ENCODE measurements around the gene SNAPC3.

The SNAPC3 gene

DNA sequence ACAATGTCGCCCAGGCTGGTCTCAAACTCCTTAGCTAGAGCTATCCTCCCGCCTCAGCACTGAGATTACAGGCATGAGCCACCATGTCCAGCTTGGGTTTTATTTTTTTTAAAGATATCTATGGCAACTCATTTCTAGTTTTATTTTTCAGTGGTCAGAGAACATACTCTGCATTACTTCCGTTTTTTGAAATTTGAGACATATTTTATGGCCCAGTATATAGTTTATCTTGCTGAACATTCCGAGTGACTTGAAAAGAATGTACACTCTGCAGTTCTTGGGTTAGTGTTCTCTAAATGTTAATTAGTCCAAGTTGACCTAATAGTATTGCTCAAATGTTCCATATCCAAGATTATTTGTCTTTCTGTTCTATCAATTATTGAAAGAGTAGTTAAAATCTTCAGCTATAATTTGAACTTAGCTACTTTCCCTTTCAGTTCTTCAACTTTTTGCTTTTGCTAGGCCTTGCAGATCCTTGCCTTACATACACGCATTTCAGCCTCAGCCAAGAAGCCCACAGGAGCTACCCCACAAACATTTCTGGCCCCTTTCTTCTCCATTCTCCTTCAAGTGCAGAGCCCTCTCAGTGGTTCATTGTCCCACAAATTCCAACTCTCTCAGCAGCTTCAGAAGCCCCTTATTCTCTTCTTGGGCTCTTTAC, 22.3 kb upstream of the SNAPC3 start:
- DNase-seq (ENCODE audit: low read depth): no peak
- no peak overlapping the region for H3K4me3 ChIP-seq (ENCODE audit: low read length)
- TF ChIP-seq, protein P1, sequence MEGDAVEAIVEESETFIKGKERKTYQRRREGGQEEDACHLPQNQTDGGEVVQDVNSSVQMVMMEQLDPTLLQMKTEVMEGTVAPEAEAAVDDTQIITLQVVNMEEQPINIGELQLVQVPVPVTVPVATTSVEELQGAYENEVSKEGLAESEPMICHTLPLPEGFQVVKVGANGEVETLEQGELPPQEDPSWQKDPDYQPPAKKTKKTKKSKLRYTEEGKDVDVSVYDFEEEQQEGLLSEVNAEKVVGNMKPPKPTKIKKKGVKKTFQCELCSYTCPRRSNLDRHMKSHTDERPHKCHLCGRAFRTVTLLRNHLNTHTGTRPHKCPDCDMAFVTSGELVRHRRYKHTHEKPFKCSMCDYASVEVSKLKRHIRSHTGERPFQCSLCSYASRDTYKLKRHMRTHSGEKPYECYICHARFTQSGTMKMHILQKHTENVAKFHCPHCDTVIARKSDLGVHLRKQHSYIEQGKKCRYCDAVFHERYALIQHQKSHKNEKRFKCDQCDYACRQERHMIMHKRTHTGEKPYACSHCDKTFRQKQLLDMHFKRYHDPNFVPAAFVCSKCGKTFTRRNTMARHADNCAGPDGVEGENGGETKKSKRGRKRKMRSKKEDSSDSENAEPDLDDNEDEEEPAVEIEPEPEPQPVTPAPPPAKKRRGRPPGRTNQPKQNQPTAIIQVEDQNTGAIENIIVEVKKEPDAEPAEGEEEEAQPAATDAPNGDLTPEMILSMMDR (IDR thresholded peaks at IDR 0.05; ENCODE audit: insufficient read depth, low read depth, low read length, missing control alignments): no peak

DNA sequence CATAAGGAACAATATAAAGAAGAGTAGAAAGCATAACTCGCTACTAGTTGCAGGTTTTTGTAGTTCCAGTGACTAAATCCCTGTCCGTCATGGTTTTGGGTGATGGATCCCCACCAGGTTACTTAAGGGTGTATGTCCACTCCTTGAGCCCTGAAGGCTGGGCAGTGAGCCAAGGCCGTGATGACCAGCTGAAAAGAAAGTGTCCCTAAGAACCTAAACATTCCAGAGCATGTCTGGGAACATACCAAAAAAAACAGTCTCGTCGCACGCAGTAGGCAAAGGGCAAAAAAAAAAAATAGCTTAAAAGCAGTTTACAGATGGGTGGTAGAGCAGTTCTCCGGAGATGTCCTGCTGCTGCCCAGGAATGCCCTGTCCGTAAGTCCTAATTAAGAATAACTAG, 21.4 kb upstream of the SNAPC3 start:
- no peak for DNase-seq (ENCODE audit: low read depth)
- TF ChIP-seq, protein P1 (IDR thresholded peaks at IDR 0.05; ENCODE audit: insufficient read depth, low read depth, low read length, missing control alignments): no peak
- no peak overlapping the region for H3K4me3 ChIP-seq (ENCODE audit: low read length)

DNA sequence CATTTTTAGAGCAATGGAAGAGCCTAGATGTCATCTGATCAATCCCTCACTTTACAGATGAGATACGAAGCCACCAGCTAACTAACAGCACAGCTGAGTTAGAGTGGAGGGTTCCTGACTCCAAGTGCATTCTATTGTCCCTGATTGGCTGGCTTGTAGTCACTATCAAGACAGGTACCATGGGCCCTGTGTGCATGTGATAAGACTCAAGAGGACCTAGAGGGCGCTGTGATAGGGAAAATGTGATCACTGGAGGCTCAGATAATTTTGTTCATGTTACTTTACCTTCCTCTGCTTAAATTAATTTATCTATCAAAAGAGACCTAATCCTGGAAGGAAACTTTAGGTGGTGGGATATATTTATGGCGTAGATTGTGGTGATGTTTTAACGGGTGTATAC, 19.5 kb upstream of the SNAPC3 start:
- DNase-seq (ENCODE audit: low read depth): peak; percentile 39
- no peak overlapping the region for H3K4me3 ChIP-seq (ENCODE audit: low read length)
- TF ChIP-seq, protein P1 (IDR thresholded peaks at IDR 0.05; ENCODE audit: insufficient read depth, low read depth, low read length, missing control alignments): peak; percentile 34

DNA sequence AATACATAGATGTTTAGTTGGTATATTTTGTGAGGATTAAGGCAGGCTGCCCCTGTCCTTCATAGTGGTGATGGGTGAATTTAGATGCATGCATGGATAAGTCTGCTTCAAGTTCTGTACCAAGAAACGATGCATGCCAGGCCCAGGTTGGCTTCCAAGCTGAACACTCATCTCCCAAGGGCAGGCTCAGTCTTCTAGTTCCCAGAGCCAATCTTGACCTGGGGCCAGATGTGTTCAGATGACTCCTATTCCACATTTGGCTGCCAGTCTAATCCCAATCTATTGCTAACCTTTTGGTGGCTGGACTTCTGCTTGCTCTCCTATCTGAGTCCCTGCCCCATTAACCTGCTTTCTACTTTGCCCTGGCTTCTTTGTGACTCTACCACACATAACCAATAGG, 18.5 kb upstream of the SNAPC3 start:
- TF ChIP-seq, protein P1 (IDR thresholded peaks at IDR 0.05; ENCODE audit: insufficient read depth, low read depth, low read length, missing control alignments): no peak
- DNase-seq (ENCODE audit: low read depth): no peak
- no peak overlapping the region for H3K4me3 ChIP-seq (ENCODE audit: low read length)

DNA sequence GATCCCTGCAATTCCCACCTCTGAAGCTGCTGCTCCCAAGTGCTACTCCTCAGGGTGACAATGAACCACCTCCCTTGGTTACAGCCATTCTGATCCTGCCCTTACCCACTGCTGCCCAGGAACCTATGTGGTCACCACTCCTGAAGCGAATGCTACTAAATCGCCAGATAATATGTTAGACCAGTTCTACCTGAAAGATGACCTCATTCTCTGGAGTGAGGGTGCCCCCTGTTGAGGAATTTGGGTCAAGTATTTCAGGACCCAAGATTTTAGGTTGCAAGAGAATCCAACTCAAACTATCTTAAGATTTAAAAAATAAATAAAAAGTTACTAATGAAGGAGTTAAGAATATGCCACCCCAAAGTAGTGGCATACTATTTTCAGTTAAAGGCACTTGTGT, 5.8 kb upstream of the SNAPC3 start:
- peak; percentile 77 for DNase-seq (ENCODE audit: low read depth)
- TF ChIP-seq, protein P1 (IDR thresholded peaks at IDR 0.05; ENCODE audit: insufficient read depth, low read depth, low read length, missing control alignments): peak; percentile 52
- no peak overlapping the region for H3K4me3 ChIP-seq (ENCODE audit: low read length)

DNA sequence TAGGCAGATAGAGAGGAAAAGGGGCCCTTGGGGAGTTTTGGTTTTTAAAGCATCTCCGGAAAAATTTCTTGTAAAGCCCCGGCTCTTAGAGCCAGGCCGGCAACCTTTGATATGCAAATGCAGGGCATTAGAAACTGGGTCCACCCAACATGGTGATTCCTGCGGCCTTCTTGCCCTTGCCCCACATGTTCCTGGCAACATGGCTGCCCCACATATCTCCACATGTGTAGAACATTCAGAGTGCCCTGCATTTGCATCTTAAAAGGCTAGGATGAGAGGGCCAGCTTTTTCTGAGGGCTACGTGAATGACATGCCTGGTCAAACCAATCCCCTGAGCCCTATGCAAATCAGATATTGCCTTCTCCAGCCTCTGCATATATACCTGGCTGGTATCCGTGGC, 5.0 kb upstream of the SNAPC3 start:
- no peak overlapping the region for H3K4me3 ChIP-seq (ENCODE audit: low read length)
- TF ChIP-seq, protein P1 (IDR thresholded peaks at IDR 0.05; ENCODE audit: insufficient read depth, low read depth, low read length, missing control alignments): no peak
- no peak for DNase-seq (ENCODE audit: low read depth)

DNA sequence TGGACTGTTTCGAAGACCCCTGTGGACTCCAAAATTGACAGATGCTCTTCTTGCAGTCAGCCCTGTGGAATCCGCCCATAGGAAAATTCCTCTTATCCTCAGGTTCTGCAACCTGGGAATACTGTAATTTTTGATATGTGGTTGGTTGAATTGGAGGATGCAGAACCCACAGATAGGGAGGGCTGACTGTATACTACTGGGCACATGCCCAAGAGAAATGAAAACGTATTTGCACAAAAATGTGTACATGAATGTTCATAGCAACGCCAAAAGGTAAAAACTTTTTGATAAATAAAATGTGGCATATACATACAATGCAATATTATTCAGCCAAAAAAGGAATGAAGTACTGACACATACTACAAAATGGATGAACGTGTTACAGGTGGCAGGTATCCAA, 1.9 kb upstream of the SNAPC3 start:
- DNase-seq (ENCODE audit: low read depth): no peak
- no peak overlapping the region for H3K4me3 ChIP-seq (ENCODE audit: low read length)
- TF ChIP-seq, protein P1 (IDR thresholded peaks at IDR 0.05; ENCODE audit: insufficient read depth, low read depth, low read length, missing control alignments): no peak
